GM19328 (cell line): ENCODE results near the gene NDUFS6.
"Not testable (repeated sequence)": the region's sequence is repeated elsewhere in the genome, so short reads cannot be mapped to it uniquely, and the experiment has no call there.

Experiments
- ATAC-seq: cut with Tn5 transposase; IDR thresholded peaks from one replicate; pipeline ENCODE4 v1.9.1; 2021; ENCODE audit warnings: mild to moderate bottlenecking, moderate library complexity; ENCODE audit not compliant: unreplicated experiment

Gene NDUFS6

GRCh38 chr5:1796371-1797102 is 4.7 kb upstream of the NDUFS6 start:
- no peak for ATAC-seq

- ATAC-seq: no peak
Measured at GRCh38 chr5:1797103-1797800, 4.0 kb upstream of the NDUFS6 start.

GRCh38 chr5:1797855-1798254 is 3.4 kb upstream of the NDUFS6 start:
- no peak for ATAC-seq

GRCh38 chr5:1798589-1798988 is 2.6 kb upstream of the NDUFS6 start:
- ATAC-seq: not testable (repeated sequence)

GRCh38 chr5:1799110-1799601 is 2.1 kb upstream of the NDUFS6 start:
- ATAC-seq: peak; percentile 17

- peak; percentile 45 for ATAC-seq
Measured at GRCh38 chr5:1799602-1800471, 1.4 kb upstream of the NDUFS6 start, which contains the start of gene MRPL36. TSS of gene MRPL36 (minus strand) at chr5:1799837. CDS start at chr5:1798935, 902 bp downstream.

GRCh38 chr5:1800472-1801221 is 560 bp upstream of the NDUFS6 start:
- peak; percentile 35 for ATAC-seq

GRCh38 chr5:1801967-1802295 is 724 bp downstream of the NDUFS6 start:
- no peak for ATAC-seq

GRCh38 chr5:1803192-1803591 is 2.0 kb downstream of the NDUFS6 start:
- ATAC-seq: no peak

GRCh38 chr5:1804001-1804690 is 2.9 kb downstream of the NDUFS6 start:
- ATAC-seq: no peak

GRCh38 chr5:1805326-1805725 is 4.1 kb downstream of the NDUFS6 start:
- ATAC-seq: no peak

GRCh38 chr5:1805736-1806135 is 4.5 kb downstream of the NDUFS6 start:
- ATAC-seq: no peak

- no peak for ATAC-seq
Measured at GRCh38 chr5:1806199-1806598, 5.0 kb downstream of the NDUFS6 start.

- ATAC-seq: no peak
Measured at GRCh38 chr5:1806974-1807373, 5.8 kb downstream of the NDUFS6 start.

GRCh38 chr5:1807451-1808185 is 6.4 kb downstream of the NDUFS6 start:
- ATAC-seq: no peak

GRCh38 chr5:1808439-1808838 is 7.2 kb downstream of the NDUFS6 start:
- ATAC-seq: no peak

- no peak for ATAC-seq
Measured at GRCh38 chr5:1809416-1810035, 8.3 kb downstream of the NDUFS6 start.

- ATAC-seq: no peak
Measured at GRCh38 chr5:1810581-1811101, 9.4 kb downstream of the NDUFS6 start.
